Right lobe of liver (tissue), 4 donors: ENCODE measurements around the gene CDH1.
"Not testable (repeated sequence)": the region's sequence is repeated elsewhere in the genome, so short reads cannot be mapped to it uniquely, and the experiment has no call there.

Experiments used
- CTCF ChIP-seq, 4 donors: fragments of 200-600 bp in 3 of 4; fragments of 450-650 bp in 1 of 4; IDR thresholded peaks; one replicate each; pipeline versions ENCODE4 v1.5.1 to v1.8.0; 2016 to 2022; ENCODE audit warnings: antibody characterized with exemption in 4 of 4, mild to moderate bottlenecking in 2 of 4
- POLR2A ChIP-seq: fragments of 450-650 bp; IDR thresholded peaks from one replicate; pipeline ENCODE4 v1.6.1; 2017; ENCODE audit warnings: antibody characterized with exemption, mild to moderate bottlenecking
- donor health status: DM: no; HTN: no; CAD: no.
- donor health status: DM: no; HTN: no; CAD: no.
- donor health status: DM: no; HTN: yes; CAD: no.

GRCh38 chr16:68842964-68843481, 105.9 kb downstream of the CDH1 start:
- not testable (repeated sequence) for TF ChIP-seq CTCF (IDR thresholded peaks at IDR 0.05); POLR2A
